GM18868 (cell line): ENCODE data around the gene MAP3K1.
A peak's percentile ranks its signal among the peaks of the same experiment; 100 is the strongest.
"Not testable (repeated sequence)": the region's sequence is repeated elsewhere in the genome, so short reads cannot be mapped to it uniquely, and the experiment has no call there.

Experiments
- ATAC-seq: cut with Tn5 transposase; IDR thresholded peaks from one replicate; pipeline ENCODE4 v1.9.1; 2021; ENCODE audit warnings: mild to moderate bottlenecking, moderate library complexity; ENCODE audit not compliant: unreplicated experiment

Gene MAP3K1

DNA sequence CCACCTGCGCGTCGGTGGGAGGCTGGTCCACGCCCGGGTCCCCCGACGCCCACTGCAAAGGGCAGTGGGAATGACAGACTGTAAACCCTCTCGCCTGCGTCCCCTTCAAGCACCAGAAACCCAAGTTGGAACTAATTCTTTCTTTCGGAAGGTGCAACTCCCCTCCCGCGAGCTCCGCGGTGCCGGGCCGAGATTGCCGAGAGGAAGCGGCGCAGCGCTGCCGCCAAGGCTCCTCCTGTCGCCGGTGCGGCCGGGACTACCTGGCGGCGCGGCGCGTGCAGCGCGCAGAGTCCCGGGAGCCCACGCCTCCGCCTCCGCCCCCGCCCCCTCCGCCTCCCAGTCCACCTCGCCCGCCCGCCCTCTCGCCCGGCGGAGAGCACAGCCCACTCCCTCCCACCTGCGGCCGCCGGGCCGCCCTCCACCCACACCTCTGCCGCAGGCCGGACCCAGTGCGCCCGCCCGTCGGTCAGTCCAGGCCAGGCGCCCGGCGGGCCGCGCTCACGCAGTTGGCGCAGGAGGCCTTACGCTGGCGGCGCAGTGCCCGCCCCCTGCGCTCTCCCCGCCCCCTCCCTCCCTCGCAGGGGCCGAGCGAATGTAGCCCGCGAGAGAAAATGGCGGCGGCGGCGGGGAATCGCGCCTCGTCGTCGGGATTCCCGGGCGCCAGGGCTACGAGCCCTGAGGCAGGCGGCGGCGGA lies at the start of gene MAP3K1:
Gene MAP3K1, plus strand, starts transcription at position 587 of the 695 bp plus-strand sequence. Its CDS starts 25 bp downstream, at position 612.
- ATAC-seq, result peak; percentile 56

DNA sequence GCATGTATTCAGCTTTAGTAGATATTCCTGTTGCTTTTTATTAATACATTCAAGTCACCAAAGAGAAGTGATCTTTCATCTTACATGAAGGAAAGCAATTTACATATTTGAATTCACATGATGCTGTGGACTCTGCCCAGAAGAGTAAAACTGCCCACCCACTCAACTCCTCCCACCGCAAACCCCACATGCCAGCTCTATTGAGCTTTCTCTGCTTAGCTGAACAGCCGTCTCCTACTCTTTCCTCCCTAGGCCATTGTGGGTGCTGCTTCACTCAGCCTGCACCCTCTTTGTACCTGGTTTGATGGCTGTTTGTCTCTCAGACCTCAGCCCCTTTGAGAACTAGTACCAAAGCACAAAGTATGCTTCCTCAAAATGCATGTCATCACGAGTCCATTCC lies 48.4 kb upstream of the MAP3K1 start:
- ATAC-seq, result no peak

DNA sequence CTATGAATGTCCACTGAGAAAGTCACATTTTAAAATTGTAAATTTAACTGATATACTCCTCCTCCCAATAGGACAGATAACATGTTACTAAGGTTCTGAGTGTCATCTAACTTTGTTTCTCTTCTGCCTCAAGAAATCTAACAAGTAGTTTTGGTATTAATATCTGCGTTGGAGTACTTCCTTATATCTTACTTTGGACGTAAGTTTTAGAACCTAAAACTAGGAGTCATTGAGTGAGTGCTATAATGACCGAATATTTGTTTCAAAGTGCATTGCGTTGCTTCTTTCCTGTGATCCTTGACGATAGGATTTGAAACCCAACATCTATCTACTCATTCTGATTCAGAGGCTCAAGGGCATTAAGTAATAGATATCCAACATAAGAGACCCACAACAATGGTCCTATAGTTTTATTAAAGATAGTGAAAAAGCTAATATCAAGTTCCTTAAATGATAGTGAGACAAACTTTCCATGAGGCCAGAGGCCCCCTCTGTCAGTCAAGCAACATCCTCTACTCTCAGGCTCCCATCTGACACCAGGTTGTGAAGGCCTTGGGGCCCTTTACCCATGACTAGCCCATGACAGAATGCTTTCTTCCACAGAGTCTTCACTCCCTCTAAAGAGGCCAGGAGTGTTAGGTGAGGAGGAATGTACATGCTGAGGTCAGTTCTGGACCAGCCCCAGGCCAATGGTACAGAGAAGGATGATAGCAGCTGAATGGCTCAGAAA lies 45.3 kb upstream of the MAP3K1 start:
- ATAC-seq, result no peak

DNA sequence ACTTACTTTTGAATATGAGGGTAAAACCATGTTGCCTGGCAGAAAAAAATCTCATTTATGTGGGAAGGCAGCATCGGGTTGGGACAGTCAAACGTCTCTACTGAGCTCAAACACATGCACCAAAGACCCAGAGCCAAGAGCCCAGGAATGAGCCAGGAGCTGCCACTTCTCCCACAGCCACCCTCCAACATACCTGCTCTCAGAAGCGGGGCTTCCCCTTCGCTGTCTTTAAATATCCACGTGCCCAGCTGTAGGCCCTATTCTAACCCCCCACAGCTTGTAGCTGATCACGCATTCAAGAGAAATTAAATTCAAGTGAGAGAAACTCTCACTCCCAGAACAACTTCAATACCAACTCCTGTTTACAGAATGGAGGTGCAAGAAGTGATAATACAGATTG lies 42.6 kb upstream of the MAP3K1 start:
- ATAC-seq, result no peak

DNA sequence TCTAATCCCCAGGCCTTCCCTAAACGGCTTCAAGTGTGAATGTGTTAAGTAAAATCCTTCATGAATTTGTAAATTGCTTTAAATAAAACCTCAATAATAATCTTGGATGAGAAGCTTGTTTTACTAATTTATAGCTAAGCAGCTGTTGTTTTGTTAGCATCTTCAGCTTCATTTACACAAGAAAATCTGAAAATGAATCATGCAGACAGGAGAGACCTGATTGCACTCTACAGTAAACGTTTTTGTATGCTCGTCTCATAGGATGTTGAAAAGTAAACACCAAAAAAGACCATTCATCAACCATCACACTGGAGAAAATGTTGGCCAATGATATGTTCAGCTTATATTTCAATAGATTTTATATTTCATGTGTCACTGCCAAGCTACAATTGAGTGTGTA lies 40.4 kb upstream of the MAP3K1 start:
- no peak for ATAC-seq

DNA sequence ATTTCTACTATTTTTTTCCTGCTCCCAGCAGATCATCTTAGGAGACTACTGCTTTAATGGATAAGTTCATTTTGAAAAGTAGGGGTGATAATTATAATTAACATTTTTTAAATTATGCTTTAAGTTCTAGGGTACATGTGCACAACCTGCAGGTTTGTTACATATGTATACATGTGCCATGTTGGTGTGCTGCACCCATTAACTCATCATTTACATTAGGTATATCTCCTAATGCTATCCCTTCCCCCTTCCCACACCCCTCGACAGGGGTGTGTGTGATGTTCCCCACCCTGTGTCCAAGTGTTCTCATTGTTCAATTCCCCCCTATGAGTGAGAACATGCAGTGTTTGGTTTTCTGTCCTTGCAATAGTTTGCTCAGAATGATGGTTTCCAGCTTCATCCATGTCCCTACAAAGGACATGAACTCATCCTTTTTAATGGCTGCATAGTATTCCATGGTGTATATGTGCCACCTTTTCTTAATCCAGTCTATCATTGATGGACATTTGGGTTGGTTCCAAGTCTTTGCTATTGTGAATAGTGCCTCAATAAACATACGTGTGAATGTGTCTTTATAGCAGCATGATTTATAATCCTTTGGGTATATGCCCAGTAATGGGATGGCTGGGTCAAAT lies 39.0 kb upstream of the MAP3K1 start:
- ATAC-seq, result not testable (repeated sequence)

DNA sequence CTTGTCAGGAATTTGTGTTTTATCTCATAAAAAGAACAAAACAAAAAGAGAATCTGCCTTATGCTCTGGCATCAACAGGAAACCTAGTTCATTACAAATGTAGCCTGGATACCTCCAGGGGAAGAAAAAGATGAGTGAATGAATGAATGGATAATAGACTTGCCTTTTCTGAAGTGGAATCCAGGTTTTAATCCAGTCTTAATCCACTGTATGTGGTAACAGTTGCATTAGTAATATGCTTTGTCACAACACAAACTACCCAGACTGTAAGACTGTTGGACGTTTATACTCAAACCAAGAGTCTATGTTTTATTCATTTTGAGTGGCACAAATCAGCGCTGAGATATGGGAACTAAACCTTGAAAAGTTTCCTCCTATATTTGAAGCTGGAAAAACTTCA lies 32.1 kb upstream of the MAP3K1 start:
- no peak for ATAC-seq

DNA sequence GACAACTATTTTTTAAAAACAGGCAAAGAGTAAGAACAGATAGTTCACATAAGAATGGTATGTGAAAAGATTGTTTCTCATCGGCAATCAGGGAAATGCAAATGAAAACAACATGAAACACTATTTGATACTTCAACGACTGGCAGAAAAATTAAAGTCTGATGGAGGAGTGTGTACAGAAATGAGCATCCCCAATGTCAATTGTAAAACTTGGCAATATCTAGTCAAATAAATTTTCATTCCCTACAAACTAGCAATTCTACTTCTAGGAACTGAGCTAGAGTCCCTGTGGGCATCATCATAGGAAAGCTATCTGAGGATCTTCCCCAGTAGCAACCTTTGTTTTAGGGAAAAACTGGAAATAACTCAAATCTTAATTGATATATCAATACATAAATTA lies 29.0 kb upstream of the MAP3K1 start:
- no peak for ATAC-seq

DNA sequence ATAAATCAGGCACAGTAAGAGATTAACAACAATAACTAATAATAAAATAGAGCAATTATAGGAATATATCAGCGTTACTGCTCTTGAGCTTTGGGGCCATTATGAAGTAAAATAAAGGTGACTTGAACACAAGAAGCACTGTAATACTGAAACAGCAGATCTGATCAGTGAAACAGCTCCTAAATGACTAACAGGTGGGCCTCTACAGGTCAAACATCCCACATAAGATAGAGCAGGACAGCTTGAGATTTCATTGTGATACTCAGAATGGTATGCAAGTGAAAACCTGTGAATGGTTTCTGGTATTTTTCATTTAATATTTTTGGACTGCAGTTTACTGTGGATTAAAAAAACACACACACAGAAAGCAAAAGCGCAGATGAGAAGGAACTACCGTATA lies 24.0 kb upstream of the MAP3K1 start:
- peak; percentile 89 for ATAC-seq

DNA sequence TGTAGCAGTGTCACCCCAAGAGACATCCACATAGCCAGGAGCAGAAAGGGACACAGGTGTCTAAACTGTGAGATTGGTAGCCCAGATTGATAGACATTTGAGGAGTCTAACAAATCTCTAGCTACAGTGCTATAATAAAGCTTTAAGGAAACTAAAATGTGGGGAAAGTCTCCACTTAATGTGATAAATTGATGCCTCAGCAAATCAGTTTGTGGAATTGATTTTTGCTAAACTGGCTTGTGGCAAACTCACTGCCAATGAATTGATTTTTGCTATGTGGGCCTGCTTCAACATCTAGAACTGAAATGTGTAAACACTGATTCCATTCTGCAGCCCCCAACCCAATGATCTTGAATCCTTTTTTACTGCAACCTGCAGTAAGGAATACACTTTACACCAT lies 16.8 kb upstream of the MAP3K1 start:
- ATAC-seq, result no peak

DNA sequence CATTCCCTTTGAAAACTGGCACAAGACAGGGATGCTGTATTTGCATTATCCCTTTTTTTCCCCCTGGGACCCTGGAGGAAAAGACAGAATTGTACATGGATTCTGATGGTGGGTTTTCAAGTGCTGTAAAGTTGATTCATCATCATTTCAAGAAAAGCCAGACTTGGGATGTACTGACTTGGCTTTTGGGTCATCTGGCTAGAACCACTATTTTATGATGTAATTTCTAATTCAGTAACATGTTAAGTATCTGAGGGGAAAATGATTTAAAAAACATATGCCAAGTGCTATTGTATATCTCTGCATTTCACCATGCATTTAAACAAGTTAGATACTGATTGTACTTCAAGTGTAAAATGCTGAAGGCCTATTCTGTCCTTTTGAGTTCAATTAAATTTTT lies 15.2 kb upstream of the MAP3K1 start:
- no peak for ATAC-seq

DNA sequence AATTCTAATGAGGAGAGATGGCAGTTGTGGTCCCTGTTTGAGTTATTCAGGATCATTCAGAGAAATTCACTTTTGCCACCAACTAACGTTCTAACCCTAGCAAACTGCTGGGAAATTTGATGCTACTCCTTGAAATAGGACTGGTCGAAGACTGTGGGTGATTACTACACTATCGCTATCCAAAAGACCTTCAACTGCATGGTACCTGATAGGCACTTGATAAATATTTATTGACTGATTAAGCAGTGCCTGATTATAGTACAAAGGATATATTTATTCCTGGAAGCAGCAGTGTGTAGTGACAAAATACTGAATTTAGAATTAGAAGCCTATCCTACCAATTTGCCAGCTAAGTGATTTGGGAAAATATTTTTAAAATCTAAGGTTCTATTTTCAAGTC lies 14.1 kb upstream of the MAP3K1 start:
- ATAC-seq, result no peak

DNA sequence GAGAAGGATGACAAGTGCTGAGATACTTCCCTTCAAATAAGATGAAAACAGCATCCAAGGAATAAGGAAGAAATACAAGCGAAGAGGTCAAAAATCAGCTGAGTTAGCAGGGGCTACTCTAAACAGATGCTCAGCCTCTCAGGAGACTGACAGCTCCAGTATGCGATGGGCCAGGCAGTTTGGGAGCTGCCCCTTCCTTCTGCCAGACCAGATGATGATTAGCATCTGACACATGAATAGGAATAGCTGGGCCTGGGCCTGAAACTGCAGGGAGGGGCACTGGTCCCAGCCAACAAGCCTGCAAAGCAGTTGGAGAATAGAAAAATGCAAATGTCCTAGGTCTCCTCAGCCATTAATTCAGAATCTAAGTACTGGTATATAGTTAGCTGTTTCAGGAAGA lies 13.1 kb upstream of the MAP3K1 start:
- ATAC-seq, result no peak

DNA sequence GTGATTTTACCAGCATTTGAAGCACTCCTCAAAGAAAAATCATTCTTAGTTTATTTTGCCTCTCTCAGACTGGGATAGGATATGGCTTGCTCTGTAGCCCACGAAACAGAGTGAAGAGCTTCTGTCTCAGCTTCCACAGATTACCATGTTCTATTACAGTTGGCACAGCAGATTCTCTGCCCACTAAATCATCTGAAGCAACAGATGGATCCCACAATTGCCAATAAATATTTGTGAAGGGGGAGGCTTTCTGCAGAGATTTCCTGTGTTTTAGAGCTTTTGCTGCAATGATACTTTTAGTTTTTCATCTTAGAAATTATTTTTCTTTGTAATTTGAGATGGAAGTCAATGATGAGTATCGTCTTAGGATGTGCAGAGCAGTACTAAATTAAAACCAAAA lies 12.3 kb upstream of the MAP3K1 start:
- no peak for ATAC-seq

DNA sequence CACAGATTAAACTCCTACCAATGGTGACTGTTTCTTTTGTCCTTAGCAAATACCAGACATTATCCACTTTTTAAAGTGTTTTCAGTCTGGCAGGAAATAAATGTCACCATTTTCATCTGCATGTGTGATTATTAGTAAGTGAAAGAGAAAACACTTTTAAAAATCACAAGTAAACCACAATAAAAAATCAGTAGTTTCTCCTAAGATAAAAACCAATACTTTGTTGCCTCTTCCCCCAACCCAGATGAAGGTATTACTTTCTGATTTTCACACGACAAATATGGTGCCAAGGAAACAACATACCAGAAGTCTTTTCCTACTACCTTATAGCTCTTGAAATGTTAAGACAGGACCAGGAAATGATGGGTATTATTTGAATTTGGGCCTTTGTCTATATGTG lies 11.5 kb upstream of the MAP3K1 start:
- ATAC-seq, result no peak

DNA sequence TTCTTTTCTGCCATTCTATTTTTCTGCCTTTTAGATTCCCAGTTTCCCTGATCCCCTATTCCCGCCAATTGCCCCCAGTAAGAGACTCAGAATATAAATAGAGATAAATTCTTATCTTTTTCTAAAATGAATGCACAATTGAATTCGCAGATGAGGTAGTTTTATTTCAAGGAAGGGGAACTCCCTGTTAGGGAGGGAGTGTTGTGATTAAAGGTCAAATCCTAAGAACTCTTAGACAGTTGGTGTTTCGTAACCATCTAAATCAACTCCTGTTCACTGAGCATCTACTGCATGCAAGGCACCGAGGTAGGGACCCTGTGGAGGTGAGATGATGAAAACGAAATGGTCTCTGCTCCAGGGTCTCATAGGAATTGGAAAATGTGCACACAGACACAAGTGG lies 7.7 kb upstream of the MAP3K1 start:
- ATAC-seq, result no peak

DNA sequence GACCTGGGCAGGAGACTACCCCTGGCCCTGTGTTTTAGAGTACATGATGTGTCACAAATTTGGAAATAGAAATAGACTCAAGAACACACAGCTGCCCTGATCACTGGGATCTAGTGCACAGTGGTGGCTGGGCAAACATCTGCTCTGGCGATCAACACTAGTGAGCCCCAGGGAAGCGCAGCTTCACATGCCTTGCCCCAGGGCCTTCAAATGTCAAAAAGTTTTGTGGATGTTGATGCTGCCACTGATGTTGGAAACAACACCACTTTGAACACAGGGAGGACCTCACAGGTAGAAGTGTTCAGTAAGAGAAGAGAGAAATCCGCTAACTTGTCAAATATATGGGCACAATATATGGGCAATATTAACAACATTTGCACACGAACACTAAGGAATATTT lies 7.1 kb upstream of the MAP3K1 start:
- ATAC-seq, result no peak

DNA sequence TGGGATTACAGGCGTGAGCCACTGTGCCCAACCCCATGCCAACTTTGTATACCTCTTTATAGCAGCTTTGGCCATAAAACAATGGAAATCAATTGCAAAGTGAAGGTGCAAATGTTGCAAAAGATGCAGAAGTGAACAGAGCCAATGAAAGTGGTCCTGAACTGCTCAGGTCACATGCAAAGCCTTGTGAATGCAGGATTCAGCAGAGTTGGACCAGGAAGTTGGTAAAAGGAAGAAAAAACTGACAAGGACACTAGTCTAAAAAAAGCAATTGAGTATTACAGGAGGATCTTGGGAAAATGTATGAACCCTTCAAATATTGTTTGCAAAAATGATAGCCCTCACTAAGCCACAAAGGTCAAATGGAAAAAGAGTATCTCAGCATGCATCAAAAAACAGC lies 4.5 kb upstream of the MAP3K1 start:
- no peak for ATAC-seq

DNA sequence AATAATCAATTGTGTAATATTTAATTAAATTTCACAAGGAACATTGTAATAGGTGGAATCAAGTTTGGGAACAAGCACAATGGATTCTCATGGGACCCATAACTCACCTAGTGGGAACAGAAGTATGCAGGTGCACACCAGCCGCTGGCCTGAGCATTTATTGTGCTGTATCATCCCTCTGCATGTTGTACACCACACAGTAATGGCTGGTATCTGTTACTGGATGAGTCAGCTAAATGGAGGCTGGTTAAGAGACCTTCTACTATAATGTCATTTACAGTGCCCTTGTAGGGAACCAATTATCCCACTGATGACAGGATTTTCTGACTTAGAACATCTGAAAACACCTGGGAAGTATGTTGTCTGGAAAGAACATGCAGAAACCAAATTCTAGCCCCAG lies 3.2 kb upstream of the MAP3K1 start:
- ATAC-seq, result no peak

DNA sequence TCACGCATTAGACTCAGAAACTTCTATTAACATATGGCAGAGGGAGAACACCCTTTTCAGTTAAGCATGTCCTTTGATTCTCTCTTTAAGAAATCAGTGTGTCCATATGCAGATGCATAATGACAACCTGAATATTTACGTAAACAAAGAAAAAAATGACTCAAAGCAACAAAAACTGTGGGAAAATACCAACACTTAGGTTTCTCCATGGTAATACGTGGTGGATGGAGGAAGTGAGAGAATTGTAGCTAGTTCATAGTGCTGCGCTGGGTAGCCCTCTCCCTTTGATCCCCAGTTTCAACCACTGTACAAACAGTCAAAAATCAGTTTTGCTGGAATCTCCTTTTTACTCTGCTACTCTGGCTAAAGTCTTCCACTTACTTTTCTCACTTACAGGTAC lies 2.0 kb upstream of the MAP3K1 start:
- no peak for ATAC-seq

DNA sequence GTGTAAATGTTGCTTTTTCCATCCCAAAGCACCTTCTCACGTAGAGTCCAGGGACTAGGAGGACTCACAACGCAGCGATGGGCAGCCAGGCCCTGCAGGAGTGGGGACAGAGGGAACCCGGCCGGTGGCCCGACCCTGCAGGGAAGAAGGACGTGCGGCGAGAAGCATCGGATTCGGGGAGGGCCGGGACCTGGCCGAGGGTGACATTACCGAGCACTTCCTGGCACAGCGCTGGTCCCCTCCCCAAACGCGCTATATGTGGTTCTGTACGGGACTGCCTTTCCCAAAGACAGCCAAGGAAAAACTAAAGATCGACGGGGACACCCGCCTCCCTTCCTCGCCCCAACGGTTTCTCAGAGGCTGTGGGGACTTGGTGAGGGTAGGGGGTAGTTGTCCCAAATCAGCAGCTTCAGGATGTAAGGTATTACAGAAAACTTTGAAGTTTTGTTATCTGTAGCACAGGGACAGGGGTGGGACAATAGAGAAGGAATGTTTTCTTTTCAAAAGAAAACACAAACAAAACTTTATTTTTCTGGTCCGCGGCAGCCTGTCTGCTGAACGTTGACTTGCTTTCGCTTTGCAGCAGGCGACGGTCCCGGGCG lies 887 bp upstream of the MAP3K1 start:
- no peak for ATAC-seq
